GM23248 (cell line): ENCODE measurements around the gene NLRP9. TPM values are rescaled to one million over a fixed set of nuclear protein-coding genes. Genes with fewer than 3 reads are reported as not detected.

ENCODE experiments used
- DNase-seq: peaks from one replicate; pipeline ENCODE4 v3.0.0-alpha.2; 2015
- H2AFZ ChIP-seq: fragments of 200-600 bp; sonication (generic); 2 replicates; pipeline ENCODE4 v1.6.1; 2016; ENCODE audit warnings: antibody characterized with exemption
- H3F3A ChIP-seq: fragments of 200-600 bp; sonication (generic); 2 replicates; pipeline ENCODE4 v1.6.1; 2016; ENCODE audit warnings: mild to moderate bottlenecking, antibody characterized with exemption, mixed run types; ENCODE audit not compliant: insufficient read depth
- H3K27ac ChIP-seq: fragments of 200-600 bp; sonication (generic); 2 replicates; pipeline ENCODE4 v1.5.1; 2016; ENCODE audit warnings: mild to moderate bottlenecking
- H3K27me3 ChIP-seq: fragments of 200-600 bp; sonication (generic); replicated peaks from 2 replicates; pipeline ENCODE4 v1.6.1; 2016; ENCODE audit warnings: mild to moderate bottlenecking; ENCODE audit not compliant: insufficient read depth
- H3K36me3 ChIP-seq: fragments of 200-600 bp; sonication (generic); 2 replicates; pipeline ENCODE4 v1.6.1; 2016; ENCODE audit warnings: low read depth, mild to moderate bottlenecking
- H3K4me1 ChIP-seq: fragments of 200-600 bp; sonication (generic); 2 replicates; pipeline ENCODE4 v1.6.1; 2016; ENCODE audit warnings: mild to moderate bottlenecking; ENCODE audit not compliant: insufficient read depth
- H3K4me2 ChIP-seq: fragments of 200-600 bp; sonication (generic); one replicate; pipeline ENCODE4 v1.6.1; 2016; ENCODE audit warnings: mild to moderate bottlenecking; ENCODE audit not compliant: unreplicated experiment
- H3K4me3 ChIP-seq: fragments of 200-600 bp; sonication (generic); 2 replicates; pipeline ENCODE4 v1.5.1; 2016; ENCODE audit warnings: mild to moderate bottlenecking
- H3K79me2 ChIP-seq: fragments of 200-600 bp; sonication (generic); 2 replicates; pipeline ENCODE4 v1.6.1; 2016; ENCODE audit warnings: mild to moderate bottlenecking; ENCODE audit not compliant: insufficient read depth
- H3K9ac ChIP-seq: fragments of 200-600 bp; sonication (generic); 2 replicates; pipeline ENCODE4 v1.6.1; 2016; ENCODE audit warnings: mild to moderate bottlenecking
- H3K9me2 ChIP-seq: fragments of 200-600 bp; sonication (generic); 2 replicates; pipeline ENCODE4 v1.6.1; 2016; ENCODE audit warnings: mixed run types, mild to moderate bottlenecking, moderate library complexity; ENCODE audit not compliant: insufficient read depth
- H3K9me3 ChIP-seq: fragments of 200-600 bp; sonication (generic); one replicate; pipeline ENCODE4 v1.6.1; 2017; ENCODE audit warnings: low read depth
- H4K20me1 ChIP-seq: fragments of 200-600 bp; sonication (generic); 2 replicates; pipeline ENCODE4 v1.6.0; 2016; ENCODE audit not compliant: insufficient read depth
- EZH2 ChIP-seq: fragments of 200-600 bp; sonication (generic); IDR thresholded peaks from 2 replicates; pipeline ENCODE4 v1.6.1; 2018; ENCODE audit warnings: antibody characterized with exemption, mild to moderate bottlenecking; ENCODE audit not compliant: insufficient read depth, poor library complexity, severe bottlenecking
- EZH2phosphoT487 ChIP-seq: fragments of 200-600 bp; sonication (generic); IDR thresholded peaks from 2 replicates; pipeline ENCODE4 v1.6.1; 2018; ENCODE audit warnings: antibody characterized with exemption, moderate library complexity, mild to moderate bottlenecking, low read depth; ENCODE audit not compliant: insufficient read depth
- WGBS, 2 experiments: methylation state at CpG; one replicate each; pipeline ENCODE4 v1.1.6; 2015 to 2017; ENCODE audit warnings: low lambda C conversion rate in 2 of 2, low coverage in 1 of 2; ENCODE audit errors: missing lambda C conversion rate in 2 of 2; 5-methylcytosine and 5-hydroxymethylcytosine counted together
- in situ Hi-C: fragments of 300-500 bp; cut with MboI; formaldehyde crosslinking; loops from 2 replicates; pipeline ENCODE4 v1.15.0; 2020
- polyA plus RNA-seq: library from polyadenylated mRNA; unstranded; fragments of >200 nt; fragmentation: Nextera tagmentation; extraction: Ambion mirVana; gene quantifications from 2 replicates; pipeline ENCODE4 v1.2.1, GENCODE V29; 2016
- total RNA-seq: library from RNA; depleted of rRNA; stranded (reverse); fragments of >200 nt; shearing (Covaris generic); gene quantifications from 2 replicates; pipeline ENCODE4 v1.2.3, GENCODE V29; 2014

Gene NLRP9
- total and polyA plus RNA-seq, 2 experiments from 2014 or later = not detected

- Histone ChIP-seq H3K4me3 (no peak overlapping the region), H4K20me1 (0 out of 2 replicates have a peak, but pooled peaks cover 5% of the 10 kb centered on the region), H3K9me2 (no peaks in the 10 kb centered on the region), H2AFZ (no peak overlapping the region), H3K4me1 (peaks cover 32% of the 10 kb centered on the region), H3K79me2 (peaks cover 100% of the 10 kb centered on the region), H3K9me3 (no peaks in the 10 kb centered on the region), H3K9ac (0 out of 2 replicates have a peak overlapping the region, but pooled peaks have one; percentile 5), H3K27me3 (no peaks in the 10 kb centered on the region), H3F3A (peaks cover 12% of the 10 kb centered on the region), H3K27ac (peak overlapping the region; percentile 27), H3K36me3 (peaks cover 14% of the 10 kb centered on the region; the same call in 1 of the 2 replicates), H3K4me2 (no peak overlapping the region)
- DNase-seq = peak; percentile 60
- WGBS, 2 experiments = 94 to 96% methylated on average over 9 of the region's 9 CpGs
- in situ Hi-C loops = no loop called here
- TF ChIP-seq EZH2 (no peak), EZH2phosphoT487 (no peak)
Measured at GRCh38 chr19:55681131-55682092, 56.8 kb downstream of the NLRP9 start.

GRCh38 chr19:55680339-55681130 lies 57.7 kb downstream of the NLRP9 start:
- Histone ChIP-seq H3K4me2 (no peak overlapping the region), H2AFZ (no peak overlapping the region), H3K9me3 (no peaks in the 10 kb centered on the region), H3K27ac (no peak overlapping the region), H3K4me3 (no peak overlapping the region), H3K27me3 (no peaks in the 10 kb centered on the region), H3K4me1 (peaks cover 34% of the 10 kb centered on the region), H3K9me2 (no peaks in the 10 kb centered on the region), H4K20me1 (0 out of 2 replicates have a peak, but pooled peaks cover 5% of the 10 kb centered on the region), H3K36me3 (peaks cover 14% of the 10 kb centered on the region; the same call in 1 of the 2 replicates), H3F3A (peaks cover 14% of the 10 kb centered on the region), H3K9ac (no peak overlapping the region), H3K79me2 (peaks cover 100% of the 10 kb centered on the region)
- no peak for TF ChIP-seq EZH2phosphoT487
- no peak for TF ChIP-seq EZH2
- in situ Hi-C loops = no loop called here
- DNase-seq = no peak
- 84 to 86% methylated on average over 20 of the region's 20 CpGs for WGBS, 2 experiments

GRCh38 chr19:55679343-55680257 lies 58.6 kb downstream of the NLRP9 start:
- Histone ChIP-seq H4K20me1 (0 out of 2 replicates have a peak, but pooled peaks cover 5% of the 10 kb centered on the region), H3K4me3 (no peak overlapping the region), H2AFZ (no peak overlapping the region), H3K4me1 (peaks cover 34% of the 10 kb centered on the region), H3F3A (peaks cover 16% of the 10 kb centered on the region), H3K9ac (no peak overlapping the region), H3K4me2 (no peak overlapping the region), H3K27ac (peak overlapping the region; percentile 45), H3K27me3 (no peaks in the 10 kb centered on the region), H3K9me3 (no peaks in the 10 kb centered on the region), H3K36me3 (peaks cover 14% of the 10 kb centered on the region; the same call in 1 of the 2 replicates), H3K9me2 (no peaks in the 10 kb centered on the region), H3K79me2 (peaks cover 96% of the 10 kb centered on the region)
- 56 to 62% methylated on average over 20 to 24 of the region's 24 CpGs for WGBS, 2 experiments
- TF ChIP-seq EZH2 (no peak), EZH2phosphoT487 (no peak)
- DNase-seq = peak; percentile 84
- in situ Hi-C loops = no loop called here
